HG02938 (cell line): Measurements from ENCODE around the gene GDF2.

Experiments
- ATAC-seq: cut with Tn5 transposase; IDR thresholded peaks from one replicate; pipeline ENCODE4 v1.9.1; 2021; ENCODE audit warnings: mild to moderate bottlenecking, moderate library complexity; ENCODE audit not compliant: unreplicated experiment

GDF2 gene

DNA sequence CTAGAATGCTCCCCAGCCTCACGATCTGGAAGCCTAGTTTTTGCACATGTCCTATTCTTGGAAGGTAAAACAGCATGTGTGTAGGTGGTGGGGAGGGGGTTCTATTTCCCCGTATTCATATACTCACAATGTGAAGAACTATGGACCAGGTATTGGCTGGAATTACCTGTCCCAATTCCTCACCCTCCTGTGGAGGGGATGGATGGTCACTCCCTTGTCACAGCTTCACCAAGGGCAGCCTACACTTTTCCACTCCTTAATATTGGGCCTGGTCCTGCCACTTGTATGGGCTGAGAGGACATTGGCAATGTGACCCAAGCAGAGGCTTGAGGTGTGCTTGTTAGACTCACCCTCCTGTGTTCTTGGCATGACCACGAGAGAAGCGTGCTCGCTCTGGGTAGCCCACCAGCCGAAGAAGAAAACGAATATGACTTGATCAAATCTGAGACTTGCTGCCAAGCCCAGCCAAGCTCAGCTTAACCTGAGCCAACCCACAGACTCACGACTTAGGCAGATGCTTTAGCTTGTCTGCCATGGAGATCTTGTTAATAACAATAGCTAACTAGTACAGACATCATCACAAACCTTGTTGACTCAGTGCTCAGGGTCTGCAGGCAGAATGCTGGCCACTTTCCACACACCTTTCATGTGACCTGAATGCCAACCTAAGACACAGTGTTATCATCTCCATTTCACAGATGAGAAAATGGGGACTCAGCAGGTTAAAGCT lies 44.6 kb downstream of the GDF2 start:
- ATAC-seq: no peak

DNA sequence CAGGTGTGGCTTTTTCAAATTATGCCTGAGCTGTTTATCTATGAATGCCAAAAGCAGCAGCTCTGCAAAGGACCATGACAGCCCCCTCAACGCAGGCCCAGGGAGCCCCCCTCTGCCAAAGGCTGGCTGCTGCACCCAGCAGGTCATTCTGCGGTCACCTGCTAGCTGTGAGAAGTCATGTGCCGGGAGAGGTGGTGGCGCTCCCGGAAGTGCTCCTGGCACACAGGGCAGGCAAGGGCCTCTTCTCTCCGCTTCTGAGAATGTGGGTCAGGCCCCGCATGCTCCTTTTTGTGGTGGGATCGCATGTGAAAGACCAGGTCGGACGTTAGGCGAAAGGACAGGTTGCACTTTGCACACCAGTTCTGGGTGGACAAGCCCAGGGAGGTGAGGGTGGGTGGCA lies 45.4 kb downstream of the GDF2 start:
- no peak for ATAC-seq

DNA sequence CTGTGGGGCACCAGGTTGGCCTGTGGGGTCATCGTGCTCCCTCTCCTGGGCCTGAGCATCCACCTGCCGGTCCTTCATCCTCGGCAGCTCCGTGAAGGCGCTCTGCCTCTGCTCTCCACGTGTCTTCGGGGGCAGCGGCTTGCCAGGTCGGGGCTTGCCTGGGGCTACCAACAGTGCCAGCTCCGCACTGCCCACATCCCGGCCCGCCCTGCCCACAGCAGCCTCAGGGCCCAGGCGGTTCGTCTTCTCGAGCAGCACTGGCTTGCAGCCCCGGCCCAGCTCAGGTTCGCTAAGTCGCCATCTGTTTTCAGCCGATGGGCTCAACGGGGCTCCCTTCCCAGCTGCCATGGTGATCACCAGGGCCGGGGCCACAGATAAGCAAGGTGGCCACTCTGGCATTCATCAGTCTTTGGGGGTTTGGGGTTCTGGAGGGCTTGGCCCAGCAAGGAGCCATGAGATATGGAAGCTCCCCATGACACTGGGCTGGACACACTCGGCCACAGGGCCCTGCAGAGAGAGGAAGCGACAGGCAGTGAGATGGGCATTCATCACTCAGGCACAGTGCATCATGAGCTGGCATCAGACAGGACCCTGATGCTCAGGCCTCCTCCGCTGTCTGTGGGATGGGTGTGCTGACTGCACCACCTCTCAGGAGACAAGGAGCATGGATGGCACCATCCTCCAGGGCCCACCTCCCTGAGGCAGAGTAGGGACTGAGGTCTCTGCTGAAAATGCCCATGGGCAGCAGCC lies 46.4 kb downstream of the GDF2 start:
- no peak for ATAC-seq

DNA sequence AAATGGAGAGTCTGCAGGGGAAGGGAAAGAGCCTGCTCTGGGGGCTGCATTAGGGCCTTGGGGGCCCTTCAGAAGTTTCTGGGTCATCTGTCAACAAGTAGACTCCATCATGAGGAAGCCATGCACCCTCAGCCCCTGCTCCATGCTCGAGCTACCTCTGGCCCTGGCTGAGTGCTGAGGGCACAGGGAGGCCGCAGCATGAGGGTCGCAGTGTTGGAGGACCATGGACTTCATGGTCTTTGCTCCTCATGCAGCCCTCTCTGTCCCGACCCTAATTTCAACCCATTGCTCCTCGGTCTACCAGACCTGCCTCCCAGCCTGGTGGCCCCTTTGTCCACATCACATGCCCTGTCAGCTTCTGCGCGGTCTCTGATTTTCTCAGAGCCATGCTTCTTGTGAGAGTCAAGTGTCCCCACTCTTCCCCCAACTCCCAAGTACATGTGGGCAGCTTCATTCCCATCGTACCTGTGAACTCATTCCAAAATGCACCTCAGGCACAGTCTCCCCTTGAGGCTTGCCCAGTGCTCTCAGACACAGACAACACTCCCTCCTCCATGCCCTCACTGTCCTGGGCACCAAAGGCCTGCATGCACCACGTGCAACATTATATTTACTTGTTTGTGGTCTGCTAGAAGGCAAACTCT lies 47.1 kb downstream of the GDF2 start:
- ATAC-seq: no peak

DNA sequence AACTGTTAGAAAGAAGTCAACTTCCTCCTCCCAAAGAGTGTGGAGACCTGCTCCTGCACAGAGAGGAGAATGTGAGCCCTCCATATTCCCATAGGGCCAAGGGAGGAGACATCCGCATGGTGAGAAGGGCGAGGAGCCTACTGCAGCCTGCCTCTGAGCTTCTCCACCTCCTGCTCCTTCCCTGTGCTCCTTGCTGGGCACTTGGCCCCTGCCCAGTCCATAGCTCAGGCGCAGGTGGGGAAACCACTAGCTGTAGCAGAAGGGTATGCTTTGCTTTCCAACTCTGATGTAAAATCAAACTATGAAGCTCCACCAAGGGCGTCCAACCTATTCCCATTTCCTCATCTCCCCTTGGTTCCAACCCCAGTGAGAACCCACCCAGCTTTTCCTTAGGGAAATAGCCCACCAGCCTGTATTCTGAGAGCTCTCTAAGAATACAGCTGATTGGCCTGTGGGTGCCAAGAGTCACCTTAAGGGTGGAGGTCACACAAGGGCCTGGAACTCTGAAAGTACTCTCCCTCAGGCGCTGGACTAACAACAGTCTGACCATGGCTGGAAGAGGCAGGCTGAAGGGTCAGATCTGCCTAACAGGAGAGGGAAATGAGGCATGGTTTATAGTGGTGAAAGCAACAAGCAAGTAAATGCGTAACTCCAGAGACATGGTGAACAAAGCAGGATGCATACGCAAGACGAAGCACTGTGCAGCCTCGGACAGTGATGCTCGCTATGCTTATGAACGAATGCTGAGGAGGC lies 47.9 kb downstream of the GDF2 start:
- no peak for ATAC-seq

DNA sequence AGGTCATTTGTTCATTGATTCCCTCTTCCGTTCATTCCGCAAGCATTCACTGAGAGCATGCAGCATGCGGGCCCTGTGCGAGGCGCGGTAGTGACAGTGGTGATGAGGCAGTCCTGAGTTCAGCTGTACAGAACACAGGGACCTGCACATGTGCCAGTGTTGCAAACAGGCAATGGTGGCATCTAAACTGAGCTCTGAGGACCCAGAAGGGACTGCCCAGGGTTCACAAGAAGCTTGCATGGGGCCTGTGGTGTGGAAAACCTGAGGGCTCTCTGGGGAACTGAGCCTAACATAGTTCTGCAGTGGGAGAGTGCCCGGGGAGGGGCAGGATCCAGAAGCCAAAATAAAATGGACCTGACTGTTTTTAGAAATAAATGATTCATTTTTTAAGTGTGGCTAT lies 48.6 kb downstream of the GDF2 start:
- ATAC-seq: no peak

DNA sequence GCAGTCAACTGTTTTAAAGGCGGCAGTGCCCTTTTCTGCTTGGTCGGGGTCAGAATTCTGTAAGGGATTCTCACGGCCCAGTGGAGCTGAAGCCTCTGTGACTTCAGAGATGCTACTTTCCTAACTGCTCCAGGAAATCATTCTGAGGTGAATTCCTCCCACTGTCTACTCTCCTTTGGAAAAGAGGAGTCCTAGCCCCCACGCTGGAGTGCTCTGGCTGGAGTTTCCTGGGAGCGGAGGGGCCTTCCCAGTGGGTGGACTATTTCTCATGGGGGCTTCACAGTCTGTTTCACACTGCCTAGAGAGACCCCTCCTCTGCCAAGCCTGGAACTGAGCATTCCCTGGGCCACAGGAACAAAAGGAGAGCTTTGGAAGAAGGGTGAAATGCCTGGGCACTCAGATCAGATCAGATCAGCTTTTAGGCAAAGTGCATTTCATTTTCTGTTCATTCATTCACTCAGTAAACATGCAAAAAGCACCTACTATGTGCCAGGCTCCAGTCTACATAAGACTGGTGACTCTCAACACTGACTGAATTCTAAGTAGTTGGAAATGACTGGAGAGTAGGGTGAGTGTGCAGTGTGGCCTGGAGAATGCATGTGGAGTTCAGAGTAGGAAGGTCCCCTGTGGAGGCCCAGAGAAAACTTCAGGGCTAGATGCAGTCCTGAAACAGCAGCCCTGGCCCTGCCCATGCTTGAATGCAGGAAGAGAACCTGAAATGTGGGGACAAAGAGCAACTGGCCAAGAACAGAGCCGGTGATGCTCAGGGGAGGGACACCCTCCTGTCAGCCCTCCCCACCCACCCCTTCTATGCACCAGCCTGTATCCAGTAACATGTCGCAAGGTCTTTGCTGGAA lies 49.6 kb downstream of the GDF2 start:
- ATAC-seq: no peak

DNA sequence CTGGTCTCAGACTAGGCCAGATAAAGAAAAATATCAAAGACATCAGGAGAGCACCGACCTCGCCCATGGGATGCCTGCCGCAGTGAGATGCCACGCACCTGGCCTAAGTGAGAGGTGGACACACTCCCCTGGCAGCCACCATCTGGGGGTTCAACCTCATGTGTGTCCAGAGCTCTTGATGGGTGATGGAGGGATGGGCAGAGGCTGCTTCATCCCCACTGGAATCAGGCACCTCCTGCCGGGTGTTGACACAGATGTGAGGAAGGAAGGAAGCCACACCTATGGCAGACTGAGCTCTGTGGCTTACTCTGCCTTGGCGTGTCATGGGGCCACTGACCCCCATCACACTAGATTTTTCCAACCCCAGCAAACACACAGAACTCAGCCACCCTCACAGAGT lies 50.5 kb downstream of the GDF2 start:
- ATAC-seq: no peak

DNA sequence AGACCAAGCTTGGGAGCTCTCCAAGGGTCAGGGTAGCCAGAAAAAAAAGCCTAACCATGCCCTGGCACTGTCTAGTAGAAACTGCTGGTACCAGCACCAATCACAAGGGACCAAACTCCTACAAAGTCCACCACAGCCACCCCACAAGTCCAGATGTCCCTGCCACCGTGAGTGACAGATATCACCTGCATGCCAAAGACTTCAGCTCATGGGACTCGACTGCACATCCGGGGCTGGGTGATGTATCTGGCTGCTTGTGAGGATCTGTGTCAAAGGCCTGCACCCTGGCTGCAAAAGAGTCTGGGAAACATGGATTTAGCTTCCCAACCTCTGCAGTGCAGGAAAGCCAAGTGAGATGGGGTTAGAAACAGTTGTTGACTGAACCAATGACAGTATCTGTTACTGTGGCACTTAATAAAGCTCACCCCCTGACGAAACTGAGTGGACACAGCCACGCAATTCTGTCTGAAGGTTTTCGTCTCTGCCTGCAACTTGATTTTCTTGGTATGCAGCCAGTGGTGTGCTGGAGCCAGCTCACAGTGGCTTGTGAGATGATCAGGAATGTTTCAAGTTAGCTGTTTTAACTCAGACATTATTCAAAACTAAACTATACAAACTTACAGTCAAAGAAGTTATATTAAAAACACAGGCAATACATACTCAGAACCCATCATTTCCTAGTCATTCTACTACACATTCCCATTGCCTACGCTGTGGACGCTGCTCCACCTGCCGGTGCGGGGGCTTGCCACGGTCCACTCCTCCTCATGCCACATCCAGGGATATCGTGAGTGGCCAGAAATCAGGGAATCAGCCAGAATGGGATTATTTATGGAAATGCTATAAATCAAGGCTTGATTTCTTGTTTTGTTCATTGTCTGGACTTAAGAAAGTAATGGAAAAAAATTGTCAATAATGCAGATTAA lies 52.6 kb downstream of the GDF2 start:
- ATAC-seq: no peak

DNA sequence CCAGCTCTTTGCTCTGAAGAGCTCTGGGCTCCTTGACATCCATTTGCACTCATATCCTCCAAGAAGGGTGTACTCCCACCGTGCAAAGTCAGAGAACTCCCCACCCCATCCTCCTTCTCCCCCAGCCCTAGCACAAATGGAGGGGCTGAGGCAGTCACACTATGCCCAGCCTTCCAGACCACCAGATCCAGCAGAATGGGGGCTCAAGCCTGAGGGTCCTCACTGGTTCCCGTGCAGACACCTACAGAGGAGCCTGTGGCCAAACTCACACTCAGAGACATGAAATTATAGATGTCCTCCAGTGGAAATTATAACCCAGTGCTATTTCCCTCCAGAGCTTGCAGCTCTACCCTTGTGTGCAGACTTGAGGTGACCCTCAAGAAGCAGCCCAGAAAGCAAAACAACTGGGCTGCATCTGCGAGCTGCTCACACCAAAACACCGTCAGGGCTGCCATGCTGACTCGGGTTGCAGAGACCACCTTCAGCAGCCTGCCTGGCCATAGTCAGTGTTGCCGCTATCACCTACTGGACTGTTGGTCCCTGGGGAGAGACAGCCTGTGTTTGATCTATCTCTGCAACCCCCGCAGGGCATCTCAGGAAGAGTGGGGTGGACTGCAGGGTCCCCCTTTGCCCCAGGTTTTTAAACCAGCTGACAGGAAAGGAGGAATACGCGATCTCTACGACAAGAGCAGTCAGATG lies 54.4 kb downstream of the GDF2 start:
- ATAC-seq: no peak
